Stimulated activated CD4-positive, alpha-beta T cell treated with anti-CD3 and anti-CD28 coated beads, Interleukin-12 subunit alpha, Interleukin-12 subunit beta, amount 100 ng/mL, for 48 hours (primary cell): Measurements from ENCODE around the gene PLSCR3.
A peak's percentile ranks its signal among the peaks of the same experiment; 100 is the strongest.

Experiments used
- DNase-seq, 3 donors: peaks; one replicate each; pipeline ENCODE4 v3.0.0-alpha.2; 2020; ENCODE audit warnings: low read depth in 2 of 3, low spot score in 1 of 3

The PLSCR3 gene

DNA sequence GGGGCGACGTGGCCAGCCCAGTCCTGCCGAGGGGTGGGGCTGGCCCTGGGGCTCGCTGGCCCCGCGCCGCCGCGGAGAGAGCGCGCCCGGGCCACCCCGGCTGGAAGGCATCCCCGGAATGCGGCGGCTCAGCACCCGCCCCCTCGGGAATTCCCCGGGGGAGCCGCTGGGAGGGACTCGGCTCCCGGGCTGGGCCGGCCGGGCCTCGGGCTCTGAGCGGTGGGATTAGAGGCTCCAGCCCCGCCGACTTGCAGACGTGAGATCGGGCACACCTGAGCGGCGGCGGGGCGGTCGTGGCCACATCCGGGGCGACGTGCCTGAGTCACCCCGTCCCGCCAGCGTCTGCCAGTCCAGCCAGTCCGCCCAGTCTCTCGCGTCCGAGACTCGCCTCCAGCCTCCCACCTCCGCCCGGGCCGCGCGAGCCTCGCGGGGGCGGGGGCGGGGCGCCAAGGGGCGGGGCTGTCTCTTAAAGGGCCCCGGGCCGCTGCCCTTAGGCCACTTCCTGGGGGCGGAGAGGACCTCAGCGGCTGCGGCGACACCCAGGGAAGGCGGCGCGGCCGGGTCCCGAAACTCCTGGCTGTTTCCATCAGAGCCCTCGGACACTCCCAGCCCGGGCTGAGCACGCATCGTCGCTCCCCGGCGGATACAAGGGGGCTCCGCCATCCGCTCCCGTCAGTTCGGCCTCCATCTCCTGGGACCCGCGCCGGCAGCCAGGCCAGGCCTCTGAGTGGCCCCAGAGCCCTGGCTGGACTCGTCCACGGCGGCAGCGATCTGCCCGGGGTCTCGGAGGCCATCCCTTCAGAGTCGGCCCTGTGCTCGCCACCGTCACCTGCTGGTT, 42.4 kb downstream of the PLSCR3 start, which contains the start of gene KCTD11:
TSS of gene KCTD11 (plus strand) at position 498 of the 838 bp plus-strand sequence.
- DNase-seq: peak; percentile 59 to 76 (median 69)

DNA sequence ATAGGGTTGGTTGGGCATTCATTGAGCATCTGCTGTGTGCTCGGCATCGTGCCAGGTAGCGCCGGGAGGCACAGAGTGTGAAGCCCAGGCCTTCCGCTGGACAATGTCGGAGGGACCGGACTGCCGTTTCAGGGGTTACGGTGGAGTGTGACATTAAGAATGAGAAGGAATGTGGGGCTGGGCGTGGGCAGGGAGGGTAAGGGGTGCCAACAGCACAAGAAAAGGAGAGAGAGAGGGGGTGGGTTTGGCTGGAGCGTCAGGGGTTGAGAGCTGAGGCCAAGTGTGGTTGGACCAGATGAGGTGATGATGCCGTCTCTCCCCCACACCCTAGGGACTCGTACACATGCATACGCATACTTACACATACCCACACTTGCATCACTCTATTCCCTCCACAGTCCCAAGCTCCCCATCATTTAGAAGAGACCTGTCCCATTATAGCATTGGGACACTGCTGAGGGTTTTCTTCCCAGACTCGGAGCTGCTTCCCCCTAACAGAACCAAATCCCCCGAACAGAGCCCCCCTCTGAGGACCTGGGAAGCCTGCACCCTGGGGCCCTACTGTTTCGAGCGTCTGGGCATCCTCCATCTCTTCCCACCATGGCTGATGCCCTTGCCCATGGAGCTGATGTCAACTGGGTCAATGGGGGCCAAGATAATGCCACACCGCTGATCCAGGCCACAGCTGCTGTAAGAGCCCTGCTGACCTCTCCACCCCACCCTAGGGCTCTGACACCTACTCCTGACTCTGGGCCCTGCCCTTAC, 45.7 kb downstream of the PLSCR3 start:
- no peak for DNase-seq

DNA sequence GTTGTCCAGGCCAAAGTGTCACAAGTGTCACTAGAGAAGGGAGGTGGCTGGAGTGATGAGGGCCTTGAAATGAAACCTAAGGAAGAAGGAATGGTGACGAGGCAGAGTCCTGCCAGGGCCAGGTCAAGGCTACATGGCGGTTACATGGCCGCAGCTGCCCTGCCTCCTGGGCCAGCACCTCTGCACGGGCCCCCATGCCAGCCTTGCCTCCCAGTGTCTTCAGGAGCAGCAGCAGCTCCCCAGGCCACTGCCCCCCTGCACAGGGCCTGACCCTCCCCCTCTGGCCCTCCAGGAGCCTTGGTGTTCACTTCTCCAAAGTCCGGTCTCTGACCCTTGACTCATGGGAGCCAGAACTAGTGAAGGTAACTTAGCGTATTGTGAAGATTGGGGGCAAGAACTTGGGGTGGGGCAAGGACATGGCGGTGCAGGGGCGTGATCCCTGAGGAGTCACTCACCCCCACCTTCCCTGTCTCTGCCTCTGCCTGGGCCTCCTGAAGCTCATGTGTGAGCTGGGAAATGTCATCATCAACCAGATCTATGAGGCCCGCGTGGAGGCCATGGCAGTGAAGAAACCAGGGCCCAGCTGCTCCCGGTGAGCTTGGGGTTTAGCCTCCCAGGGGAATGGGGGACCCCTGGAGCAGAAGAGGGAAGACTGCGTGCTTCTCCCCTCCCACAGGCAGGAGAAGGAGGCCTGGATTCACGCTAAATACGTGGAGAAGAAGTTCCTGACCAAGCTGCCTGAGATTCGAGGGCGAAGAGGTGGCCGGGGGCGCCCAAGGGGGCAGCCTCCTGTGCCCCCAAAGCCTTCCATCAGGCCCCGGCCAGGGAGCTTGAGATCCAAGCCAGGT, 46.5 kb downstream of the PLSCR3 start:
- DNase-seq: no peak

DNA sequence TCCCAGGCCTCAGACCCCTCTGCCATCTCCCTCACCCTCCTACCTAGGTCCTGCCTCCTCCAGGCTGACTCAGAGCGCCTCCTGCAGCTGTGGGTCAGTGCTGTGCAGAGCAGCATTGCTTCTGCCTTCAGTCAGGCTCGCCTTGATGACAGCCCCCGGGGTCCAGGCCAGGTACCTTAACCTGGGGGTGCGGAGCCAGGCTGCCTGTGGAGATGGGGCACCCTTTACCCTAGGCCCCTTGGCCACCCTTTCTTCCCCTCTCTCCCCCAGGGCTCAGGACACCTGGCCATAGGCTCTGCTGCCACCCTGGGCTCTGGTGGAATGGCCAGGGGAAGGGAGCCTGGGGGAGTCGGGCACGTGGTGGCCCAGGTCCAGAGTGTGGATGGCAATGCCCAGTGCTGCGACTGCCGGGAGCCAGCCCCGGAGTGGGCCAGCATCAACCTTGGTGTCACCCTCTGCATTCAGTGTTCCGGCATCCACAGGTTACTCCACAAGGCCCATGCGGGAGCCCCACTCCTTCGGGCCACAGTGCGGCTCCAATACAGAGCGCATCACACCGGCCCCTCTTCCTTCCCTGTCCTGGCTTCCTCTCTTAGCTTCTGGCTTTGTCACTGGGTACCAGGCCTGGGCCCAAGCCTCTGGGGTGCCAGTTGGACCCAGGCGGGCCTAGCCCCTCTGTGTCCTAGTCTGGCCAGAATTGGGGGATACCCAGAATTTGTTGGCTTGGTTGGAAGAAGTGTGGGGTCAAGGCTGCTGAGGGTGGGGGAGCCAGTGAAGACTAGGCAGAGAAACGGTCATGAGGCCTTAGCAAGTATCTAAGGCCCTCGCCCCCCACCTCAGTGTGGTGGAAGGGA, 47.3 kb downstream of the PLSCR3 start:
- DNase-seq: no peak

DNA sequence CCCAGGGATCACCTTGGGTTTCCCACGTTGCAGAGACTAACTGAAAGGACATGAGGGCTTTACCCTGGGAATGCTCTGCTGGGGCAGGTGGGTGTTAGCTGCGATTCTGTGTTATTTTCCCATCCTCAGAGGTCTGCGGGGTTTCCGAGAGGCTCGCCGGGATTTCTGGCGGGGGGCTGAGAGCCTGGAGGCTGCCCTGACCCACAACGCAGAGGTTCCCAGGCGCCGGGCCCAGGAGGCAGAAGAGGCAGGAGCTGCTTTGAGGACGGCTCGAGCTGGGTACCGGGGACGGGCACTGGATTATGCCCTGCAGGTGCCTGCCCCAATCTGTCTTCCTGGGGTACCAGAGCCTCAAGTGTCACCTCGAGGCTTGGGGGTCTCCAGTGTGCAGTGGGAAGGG, 51.1 kb downstream of the PLSCR3 start:
- DNase-seq: no peak

DNA sequence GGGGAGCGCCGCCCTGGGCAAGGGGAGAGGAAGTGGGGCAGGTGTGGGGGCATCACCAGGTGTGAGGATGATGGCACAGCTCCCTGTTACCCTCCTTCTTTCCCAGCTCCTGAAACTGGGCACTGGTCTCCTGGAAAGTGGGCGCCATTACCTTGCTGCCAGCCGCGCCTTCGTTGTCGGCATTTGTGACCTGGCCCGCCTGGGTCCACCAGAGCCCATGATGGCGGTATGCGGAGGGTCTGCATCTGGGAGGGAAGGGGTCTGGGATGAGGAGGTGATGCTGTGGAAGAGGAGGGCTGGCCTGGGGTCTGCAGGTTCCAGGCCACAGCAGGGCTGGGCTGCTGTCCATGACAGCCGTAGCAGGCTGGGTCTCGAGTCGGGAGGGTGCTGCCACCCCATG, 52.5 kb downstream of the PLSCR3 start:
- DNase-seq: no peak

DNA sequence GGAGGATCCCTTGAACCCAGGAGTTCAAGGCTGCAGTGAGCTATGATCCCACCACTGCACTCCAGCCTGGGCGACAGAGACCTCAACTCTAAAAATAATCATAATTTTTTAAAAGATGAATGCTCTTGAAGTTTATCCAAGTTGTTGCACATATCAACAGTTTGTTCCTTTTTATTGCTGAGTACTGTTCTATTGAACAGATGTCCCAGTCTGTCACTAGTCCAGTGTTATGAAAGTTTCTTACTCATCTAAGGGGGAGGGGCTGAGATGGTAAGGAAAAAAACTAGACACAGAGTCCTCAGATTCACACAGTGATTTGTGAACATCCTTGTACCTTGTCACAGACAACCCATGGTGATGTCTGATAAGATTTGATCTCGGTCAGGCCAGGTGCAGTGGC, 54.1 kb downstream of the PLSCR3 start:
- no peak for DNase-seq
